NCI-H524 (cell line): Measurements from ENCODE around the gene TBCD.
A peak's percentile ranks its signal among the peaks of the same experiment; 100 is the strongest.
"Not testable (repeated sequence)": the region's sequence is repeated elsewhere in the genome, so short reads cannot be mapped to it uniquely, and the experiment has no call there.

Experiments used
- DNase-seq, 2 experiments: peaks; one replicate each; lab custom pipeline; 2025; lab: John Stamatoyannopoulos, UW

The TBCD gene

DNA sequence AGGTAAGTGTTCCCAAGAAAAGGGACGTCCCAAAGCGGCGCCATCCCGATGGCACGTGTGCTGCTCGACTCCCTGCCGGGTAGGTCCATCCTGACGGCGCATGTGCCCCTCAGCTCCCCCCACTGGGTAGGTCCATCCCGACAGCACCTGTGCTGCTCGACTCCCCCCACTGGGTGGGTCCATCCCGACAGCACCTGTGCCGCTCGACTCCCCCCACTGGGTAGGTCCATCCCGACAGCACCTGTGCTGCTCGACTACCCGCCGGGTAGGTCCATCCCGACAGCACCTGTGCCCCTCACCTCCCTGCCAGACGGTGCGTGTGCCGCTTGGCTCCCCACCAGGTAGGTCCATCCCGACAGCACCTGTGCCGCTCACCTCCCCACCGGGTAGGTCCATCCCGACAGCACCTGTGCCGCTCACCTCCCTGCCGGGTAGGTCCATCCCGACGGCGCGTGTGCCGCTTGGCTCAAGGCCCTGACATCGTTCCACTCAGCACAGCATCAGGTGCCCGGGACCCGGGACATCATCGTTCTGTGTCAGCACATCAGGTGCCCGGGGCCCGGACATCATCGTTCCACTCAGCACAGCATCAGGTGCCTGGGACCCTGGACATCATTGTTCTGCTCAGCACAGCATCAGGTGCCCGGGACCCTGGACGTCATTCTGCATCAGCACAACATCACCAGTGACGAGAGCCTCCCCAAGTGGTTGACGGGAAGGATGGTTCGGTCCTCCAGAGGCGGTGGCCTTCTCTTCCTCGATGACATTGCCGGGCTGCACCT is 22.2 kb upstream of the TBCD start:
- DNase-seq, result no peak

DNA sequence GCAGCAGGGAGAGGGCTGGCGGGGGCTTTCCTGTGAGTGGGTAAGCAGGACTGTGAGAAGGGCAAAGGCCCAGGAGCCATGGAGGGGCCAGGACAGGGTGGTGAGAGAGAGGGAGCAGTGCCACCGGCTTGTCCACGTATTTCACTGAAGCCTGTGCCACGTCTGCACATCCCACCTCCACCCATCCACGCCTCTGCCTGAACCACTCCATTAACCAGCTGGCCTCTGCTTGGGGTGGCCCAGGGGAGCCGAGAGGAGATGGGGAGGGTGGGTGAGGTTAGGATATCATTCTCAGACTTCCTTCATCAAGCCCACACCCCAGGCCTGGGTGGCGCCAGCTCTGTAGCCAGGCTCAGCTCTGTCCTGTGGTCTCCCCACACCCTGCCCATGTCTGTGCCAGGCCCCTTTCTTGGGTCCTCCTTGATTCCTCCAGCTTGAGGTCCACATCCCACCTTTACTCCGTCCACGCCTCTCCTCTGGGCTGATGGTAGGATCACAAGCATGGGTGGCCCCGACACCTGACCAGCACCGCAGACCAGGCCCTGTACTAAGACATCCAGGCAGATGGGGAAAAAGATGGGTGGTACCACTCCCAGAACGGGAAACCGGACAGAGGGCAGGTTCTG is 19.6 kb upstream of the TBCD start:
- no peak for DNase-seq

DNA sequence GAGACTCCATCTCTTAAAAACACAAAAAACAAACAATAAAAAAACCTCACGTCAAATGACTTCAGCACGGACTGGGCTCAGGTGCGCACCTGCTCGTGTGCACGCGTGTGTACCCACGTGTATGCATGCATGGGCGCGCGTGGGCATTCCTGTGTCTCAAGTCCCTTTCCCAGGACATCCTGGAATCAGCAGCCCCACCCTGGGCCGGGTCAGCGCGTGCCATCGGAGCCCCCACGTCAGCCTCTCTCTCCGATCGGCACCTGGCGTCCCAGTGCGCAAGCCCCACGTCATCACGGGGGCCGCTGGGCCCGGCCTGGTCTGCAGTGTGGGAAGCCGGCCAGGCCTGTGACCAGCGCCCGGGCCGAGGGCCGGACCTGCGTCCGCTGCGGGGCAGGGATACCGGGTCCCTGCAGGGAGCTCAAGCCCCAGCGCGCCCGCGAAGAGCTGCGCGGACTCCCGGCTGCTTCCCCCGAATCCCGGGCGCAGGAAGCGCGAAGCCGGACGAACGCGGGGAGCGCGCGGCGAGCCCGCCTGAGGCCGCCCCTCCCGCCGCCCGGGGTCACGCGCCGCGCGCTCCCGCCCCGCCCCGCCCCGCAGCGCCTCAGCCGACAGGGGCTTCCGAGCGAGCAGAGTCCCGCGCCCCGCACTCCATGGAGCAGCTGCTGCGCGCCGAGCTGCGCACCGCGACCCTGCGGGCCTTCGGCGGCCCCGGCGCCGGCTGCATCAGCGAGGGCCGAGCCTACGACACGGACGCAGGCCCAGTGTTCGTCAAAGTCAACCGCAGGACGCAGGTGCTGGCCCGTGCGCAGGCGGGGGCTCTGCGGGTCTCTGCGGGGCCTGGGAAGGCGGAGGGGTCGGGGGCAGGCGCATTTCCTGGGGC is 16.6 kb upstream of the TBCD start, which contains the start of gene FN3K:
Gene FN3K (plus strand): TSS at position 629 of the 880 bp plus-strand sequence. CDS start 22 bp downstream, at position 651.
- peak in 1 of 2 experiments; percentile 4 for DNase-seq

DNA sequence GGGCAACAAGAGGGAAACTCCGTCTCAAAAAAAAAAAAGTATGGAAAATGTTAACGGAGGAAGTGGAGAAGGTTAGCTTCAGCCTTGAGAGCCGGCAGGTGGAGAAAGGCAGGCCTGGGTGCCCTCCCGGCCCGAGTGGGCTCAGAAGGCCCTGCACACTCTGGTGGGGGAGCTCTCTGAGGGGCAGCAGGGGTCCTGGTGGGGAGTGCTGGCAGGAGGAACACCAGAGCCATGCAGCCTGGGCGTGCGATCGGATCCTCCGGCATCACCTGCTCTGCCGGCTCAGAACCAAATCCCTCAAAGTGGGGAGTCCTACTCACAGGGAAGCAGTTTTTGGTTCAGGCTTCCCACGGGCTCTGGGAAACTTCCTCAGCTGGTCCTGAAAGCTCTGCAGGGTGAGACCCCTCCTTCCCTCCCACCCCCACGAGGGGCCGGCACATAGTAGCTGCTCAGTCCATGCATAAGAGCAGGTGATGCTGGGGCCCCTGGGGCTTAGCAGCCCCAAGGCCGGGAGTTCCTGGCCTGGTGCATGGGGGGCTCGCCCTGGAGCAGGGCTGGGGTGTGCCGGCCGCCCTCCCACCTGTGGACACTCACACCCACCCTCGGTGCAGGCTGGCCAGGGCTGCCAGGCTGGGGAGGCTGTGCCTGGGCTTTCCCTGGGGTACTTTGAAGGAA is 15.2 kb upstream of the TBCD start:
- no peak for DNase-seq

DNA sequence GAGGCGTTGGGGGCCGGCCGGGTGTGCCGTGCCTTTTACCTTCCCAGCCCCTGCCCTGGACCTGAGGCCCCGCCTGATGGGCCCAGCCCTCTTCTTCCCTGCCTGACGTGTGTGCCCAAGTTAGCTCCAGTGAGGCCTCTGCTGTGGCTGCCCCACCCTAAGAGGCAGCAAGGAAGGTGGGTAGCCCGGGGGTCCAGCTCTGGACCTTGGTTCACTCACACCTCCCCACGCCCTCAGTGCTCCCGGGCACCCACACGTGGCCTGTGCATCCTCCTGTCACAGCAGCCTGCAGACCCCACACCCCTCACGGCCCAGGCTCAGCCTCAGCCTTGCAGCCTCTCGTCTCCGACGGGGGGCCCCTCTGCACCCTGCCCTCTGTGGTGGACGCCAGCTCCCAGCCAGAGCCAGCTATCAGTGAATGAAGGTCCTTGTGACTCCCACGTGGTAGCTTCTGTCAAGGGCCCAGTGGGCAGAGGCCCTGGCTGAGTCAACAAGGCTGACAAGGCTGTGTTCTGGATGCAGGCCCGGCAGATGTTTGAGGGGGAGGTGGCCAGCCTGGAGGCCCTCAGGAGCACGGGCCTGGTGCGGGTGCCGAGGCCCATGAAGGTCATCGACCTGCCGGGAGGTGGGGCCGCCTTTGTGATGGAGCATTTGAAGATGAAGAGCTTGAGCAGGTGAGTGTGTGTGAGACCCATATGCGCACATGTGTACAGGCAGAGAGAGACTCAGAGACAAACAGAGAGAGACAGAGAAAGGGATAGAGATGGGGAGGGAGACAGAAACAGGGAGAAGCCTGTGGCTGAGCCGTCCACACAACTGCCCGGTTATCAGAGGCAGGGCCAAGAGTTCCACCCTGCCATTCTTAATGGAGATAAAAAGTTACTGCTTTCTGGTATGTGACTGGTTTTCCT is 13.6 kb upstream of the TBCD start:
- no peak for DNase-seq

DNA sequence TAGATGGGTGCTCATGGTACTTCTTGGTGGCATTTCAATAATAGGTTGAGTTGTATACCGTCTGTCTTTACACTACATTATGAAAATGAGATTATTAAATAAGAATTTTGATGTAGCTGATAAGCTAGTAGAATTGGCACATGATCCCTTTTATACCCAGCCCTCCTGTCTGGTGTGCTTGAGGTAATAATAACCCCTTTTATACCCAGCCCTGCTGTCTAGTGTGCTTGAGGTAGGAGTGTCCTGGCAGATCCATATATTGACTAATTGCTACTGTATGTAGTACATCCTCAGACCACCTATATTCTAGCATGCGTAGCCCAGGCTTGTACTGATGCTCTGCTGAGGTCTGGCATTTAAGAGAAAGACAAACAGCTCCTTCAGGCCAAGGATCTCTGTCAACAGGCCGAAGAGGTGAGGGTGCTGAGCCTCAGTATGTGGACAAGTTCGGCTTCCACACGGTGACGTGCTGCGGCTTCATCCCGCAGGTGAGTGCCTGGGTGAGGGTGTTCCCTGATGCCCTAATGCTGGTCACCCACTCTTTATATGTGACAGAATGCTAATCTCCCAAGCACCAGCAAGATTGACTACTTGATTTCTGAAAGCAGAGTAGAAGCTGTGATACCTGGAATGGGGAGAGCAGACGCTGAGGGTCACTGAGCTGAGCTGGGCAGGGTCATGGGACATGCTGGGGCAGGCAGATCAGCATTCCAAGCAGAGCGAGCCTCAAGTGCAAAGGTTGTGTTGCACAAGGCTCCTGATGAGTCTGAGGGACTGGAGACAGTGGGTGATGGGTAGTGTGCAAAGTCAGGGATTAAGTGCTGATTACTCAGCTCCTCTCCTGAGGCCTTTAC is 10.7 kb upstream of the TBCD start:
- no peak for DNase-seq

DNA sequence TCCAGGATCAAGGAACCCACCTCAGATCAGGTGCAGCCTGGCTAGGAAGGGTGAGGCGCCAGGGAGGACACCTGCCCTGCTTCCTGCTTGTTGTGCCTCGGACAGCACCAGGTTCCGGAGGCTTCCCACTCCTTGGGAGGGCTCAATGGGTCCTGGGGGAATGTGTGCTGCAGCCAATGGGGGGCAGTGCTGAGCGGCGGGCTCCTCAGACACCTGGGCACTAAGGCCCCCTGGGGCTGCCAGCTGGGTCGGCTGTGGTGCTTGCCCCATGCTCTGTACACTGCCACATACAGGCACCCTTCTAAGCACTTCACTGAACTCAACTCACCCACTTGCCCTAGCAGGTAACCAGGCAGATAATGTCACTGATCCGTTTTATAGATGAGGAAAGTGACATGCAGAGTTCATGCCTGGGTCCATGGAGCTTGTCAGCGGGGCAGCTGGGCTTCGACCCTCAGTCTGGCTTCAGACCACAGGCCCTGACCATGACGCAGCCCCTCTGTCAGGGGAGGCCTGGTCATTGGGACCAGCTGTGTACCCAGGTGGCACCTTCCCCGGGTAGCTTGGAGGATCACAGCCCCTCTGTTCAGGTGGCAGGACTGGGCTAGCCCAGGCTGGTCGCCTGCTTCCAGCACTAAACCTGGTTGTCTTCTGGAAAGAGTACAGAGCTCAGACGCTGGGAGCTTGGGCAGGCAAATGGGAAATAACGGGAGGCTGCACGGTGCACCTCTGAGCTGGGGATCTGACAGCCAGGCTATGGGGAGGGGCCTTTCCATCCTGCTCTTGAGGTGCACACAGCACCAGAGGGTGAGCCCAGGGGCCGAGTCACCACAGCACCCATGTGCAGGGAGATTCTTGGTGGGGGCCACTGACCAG is 8.3 kb upstream of the TBCD start:
- no peak for DNase-seq

DNA sequence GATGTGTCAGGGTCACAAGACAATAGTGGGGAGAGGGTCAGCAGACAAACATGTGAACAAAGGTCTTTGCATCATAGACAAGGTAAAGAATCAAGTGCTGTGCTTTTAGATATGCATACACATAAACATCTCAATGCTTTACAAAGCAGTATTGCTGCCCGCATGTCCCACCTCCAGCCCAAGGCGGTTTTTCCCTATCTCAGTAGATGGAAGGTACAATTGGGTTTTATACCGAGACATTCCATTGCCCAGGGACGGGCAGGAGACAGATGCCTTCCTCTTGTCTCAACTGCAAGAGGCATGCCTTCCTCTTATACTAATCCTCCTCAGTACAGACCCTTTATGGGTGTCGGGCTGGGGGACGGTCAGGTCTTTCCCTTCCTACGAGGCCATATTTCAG is 7.1 kb upstream of the TBCD start:
- not testable (repeated sequence) for DNase-seq

DNA sequence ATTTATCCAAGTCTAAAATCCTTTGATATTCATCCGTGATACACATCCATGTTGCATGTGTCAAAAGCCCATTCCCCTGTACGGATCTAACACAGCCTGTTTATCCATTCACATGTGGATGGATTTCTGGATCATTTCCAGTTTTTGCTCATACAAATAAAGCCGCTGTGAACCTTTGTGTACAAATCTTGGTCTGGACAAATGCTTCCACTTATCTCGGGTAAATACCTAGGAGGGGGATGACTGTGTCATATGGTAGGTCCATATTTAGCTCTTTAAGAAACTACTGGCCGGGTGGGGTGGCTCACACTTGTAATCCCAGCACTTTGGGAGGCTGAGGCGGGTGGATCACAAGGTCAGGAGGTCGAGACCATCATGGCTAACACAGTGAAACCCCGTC is 6.3 kb upstream of the TBCD start:
- no peak for DNase-seq

DNA sequence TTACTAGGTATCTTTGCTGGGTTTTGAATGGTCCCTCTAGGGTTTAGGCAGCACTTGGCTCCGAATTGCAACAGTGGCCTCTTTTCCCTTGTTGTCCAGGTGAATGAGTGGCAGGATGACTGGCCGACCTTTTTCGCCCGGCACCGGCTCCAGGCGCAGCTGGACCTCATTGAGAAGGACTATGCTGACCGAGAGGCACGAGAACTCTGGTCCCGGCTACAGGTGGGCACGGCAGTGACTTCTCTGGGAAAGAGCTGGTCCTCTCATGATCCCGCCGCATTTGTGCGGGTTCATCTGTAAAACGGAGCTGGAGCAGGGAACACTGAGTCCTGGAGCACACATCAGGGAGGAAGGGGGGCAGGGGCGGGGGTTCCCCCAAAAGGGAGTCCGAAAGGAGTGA is 3.1 kb upstream of the TBCD start:
- DNase-seq, result no peak

DNA sequence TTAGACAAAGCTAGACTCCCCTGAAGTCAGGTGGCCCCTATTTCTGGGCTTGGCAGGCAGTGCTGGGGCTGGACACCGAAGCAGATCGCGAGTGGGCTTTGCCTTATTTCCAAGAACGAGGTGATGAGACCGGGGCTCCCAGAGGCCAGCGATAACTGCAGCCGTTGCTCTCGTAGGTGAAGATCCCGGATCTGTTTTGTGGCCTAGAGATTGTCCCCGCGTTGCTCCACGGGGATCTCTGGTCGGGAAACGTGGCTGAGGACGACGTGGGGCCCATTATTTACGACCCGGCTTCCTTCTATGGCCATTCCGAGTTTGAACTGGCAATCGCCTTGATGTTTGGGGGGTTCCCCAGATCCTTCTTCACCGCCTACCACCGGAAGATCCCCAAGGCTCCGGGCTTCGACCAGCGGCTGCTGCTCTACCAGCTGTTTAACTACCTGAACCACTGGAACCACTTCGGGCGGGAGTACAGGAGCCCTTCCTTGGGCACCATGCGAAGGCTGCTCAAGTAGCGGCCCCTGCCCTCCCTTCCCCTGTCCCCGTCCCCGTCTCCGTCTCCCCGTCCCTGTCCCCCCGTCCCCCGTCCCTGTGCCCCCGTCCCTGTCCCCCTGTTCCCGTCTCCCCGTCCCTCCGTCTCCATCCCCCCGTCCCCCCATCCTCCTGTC is 1.5 kb upstream of the TBCD start:
- DNase-seq, result no peak

DNA sequence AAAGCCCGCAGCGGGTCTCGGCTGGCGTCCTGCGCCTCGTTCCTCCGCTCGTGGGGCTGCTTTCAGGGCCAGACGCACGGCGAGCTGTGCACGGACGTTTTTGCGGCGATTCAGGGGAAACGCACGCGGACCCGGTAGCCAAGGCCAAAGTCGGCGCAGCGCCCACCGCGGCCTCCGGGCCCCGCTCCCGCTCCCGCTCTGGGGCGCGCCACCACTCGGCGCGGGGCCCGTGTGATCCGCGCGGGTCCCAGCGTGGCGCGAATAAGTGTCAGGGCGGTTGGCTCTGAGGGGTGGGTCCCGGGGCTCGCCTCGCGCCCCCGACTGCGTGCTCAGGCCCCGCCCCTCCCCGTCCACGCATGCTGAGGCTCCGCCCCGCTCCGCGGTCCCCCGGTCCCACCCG is 694 bp upstream of the TBCD start:
- no peak for DNase-seq

DNA sequence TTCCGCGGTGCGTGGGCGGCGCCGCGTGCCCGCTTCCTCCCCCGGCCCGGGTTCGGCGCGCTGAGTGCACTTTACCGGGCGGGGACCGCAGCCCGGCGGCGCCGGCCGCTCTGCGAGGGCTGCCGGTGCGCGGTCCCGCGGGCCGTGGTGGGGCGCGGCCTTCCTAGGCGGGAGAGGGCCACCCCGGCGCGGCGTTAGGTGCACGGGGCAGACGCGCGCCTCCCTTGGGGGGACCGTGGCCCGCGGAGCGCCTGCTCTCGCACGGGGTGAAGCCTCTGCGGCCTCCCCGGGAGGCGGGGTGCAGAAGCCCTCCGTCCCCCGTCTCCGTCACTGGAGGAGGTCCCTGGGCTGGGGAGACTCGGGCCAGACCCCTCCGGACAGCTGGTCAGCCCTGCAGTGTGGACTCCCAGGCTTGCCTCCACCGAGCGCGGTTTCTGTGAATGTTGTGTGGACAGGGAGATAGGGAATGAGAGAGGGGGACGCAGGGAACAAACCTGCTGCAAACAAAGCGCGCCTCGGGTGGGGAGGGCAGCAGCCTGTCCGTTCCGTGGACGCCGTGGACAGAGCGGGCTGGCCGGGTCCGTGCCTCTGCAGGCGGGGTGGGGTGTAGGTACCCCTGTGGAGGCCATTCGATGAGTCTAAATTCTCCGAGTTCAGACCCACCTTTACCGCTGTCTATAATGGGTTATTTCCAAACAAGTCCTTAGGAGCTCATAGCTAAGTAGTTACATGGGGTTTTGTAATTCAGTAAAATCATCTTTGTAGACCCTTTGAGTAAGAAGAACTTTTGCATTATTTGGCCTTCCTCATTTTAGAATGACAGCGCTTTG is 721 bp downstream of the TBCD start:
- DNase-seq, result no peak

DNA sequence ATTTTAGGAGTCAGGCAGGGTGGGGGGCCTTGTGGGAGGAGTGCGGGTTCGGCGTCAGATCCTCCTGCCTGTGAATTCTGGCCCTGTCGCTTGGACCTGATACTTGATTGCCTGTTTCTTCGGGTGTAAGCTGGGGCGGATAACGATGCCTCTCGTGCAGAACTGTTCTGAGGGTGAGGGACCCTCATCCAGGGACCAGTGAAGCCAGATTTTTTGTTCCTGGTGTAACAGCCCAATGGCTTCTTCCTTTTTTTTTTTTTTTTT is 1.3 kb downstream of the TBCD start:
- no peak for DNase-seq

DNA sequence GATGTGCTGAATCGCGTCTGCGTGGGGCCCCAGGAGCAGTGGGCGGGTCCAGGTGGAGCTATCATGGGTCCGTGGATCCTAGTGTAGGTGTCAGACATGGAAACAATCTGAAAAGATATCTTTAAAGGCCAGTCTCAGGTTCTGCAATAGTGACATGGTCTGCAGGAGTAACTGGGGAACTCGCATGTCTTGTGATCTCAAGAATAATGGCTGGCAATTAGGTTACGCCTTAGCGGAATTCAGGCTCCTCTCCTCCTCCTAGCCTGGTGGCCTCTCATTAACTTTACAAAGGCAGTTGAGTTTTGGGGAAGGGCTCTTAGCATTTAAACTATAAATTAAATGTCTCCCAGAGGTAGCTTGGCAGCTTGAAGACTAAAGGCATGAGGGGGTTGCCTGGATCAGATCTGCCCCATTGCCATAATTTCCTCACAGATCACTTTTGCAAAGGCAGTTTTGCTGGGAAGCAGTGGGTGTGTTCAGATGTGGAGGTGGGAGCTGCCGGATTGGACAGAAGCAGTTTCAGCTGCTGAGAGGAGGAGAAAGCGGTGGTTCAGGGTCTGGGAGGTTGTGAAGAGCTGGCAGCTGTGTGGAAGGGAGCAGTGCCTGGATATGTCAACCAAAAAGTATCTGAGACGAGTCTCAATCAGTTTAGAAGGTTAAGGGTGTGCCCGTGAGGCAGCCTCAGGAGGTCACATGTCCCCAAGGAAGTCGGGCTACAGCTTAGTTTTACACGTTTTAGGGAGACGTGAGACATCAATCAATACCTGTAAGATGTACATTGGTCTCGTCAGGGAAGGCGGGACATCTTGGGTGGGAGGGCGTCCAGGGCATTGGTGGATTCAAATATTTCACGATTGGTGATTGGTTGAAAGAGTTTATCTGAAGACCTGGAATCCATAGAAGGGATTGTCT is 2.7 kb downstream of the TBCD start:
- peak in 1 of 2 experiments; percentile 15 for DNase-seq

DNA sequence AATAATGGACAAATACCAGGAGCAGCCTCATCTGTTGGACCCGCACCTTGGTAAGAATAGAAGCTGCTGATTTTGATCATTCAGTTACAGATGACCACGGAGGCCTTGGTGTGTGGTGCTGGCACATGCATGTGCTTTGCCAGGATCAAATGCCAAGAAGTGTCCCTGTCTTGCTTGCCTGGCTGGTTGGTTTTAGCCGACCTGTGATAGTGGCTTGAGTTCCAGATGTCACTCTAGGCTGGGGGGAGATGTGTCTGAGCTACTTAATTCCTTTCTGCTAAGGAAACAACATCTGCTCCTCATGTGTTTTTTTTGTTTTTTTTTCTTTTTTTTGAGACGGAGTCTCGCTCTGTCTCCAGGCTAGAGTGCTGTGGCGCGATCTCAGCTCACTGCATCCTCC is 4.3 kb downstream of the TBCD start:
- DNase-seq, result peak; percentile 6 to 61

DNA sequence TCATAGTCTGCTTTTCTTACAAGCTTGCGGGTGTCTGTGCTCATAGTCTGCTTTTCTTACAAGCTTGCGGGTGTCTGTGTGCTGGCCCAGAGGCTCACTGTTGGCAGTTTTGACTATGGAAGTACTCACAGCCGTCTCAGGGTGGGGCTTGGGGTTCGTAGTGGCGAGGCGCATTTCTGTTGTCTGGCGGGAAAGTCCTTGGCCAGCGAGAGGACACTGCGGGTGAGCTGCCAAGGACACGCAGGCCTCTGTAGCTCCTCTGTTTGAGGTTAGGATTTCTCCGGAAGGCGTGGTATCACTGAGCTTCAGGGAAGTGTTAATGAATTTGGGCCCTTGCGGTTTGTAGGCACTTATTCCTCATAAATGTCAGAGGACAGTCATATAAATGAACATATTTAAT is 13.5 kb downstream of the TBCD start:
- DNase-seq, result no peak
